Keratinocyte (primary cell): Measurements from ENCODE around the gene VSIG10L2. TPM values are rescaled to one million over a fixed set of nuclear protein-coding genes. Genes with fewer than 3 reads are reported as not detected.

ENCODE experiments used
- DNase-seq: peaks from one replicate; pipeline ENCODE4 v3.0.0-alpha.2; 2011; ENCODE audit warnings: low read depth, missing footprints, low spot score
- FAIRE-seq: peaks from 2 replicates; lab custom pipeline; 2011; peaks lifted over from hg19 to GRCh38; lab: Jason Lieb, UNC
- H2AFZ ChIP-seq: 2 replicates; pipeline ENCODE4 v1.6.0; 2012; ENCODE audit warnings: low read length, control low read depth, inconsistent platforms; ENCODE audit not compliant: control insufficient read depth
- H3K27ac ChIP-seq: 2 replicates; pipeline ENCODE4 v1.5.1; 2011; ENCODE audit warnings: low read length; ENCODE audit not compliant: control insufficient read depth, insufficient read depth
- H3K27me3 ChIP-seq: 3 replicates; pipeline ENCODE4 v1.6.0; 2011; ENCODE audit warnings: low read length; ENCODE audit not compliant: control insufficient read depth, insufficient read depth; ENCODE audit errors: extremely low read depth
- H3K36me3 ChIP-seq, 2 experiments: 2 replicates in 1 of 2; 3 replicates in 1 of 2; pipeline ENCODE4 v1.5.1; 2011; ENCODE audit warnings: low read length in 2 of 2, mild to moderate bottlenecking in 1 of 2; ENCODE audit not compliant: control insufficient read depth in 2 of 2, insufficient read depth in 2 of 2; ENCODE audit errors: extremely low read depth in 1 of 2
- H3K4me1 ChIP-seq: 3 replicates; pipeline ENCODE4 v1.5.1; 2011; ENCODE audit warnings: low read length; ENCODE audit not compliant: control insufficient read depth, insufficient read depth; ENCODE audit errors: extremely low read depth
- H3K4me2 ChIP-seq: 3 replicates; pipeline ENCODE4 v1.6.0; 2011; ENCODE audit warnings: low read depth, low read length; ENCODE audit not compliant: control insufficient read depth, insufficient read depth; ENCODE audit errors: extremely low read depth
- H3K4me3 ChIP-seq, 3 experiments: fragments of 200-600 bp in 1 of 3; sonication (generic) in 1 of 3; 2 replicates in 2 of 3; 3 replicates in 1 of 3; pipeline ENCODE4 v1.5.1; 2011 to 2016; ENCODE audit warnings: low read length in 3 of 3, mild to moderate bottlenecking in 3 of 3, control low read depth in 2 of 3, inconsistent platforms in 1 of 3, low read depth in 1 of 3, mixed read lengths in 1 of 3, mixed run types in 1 of 3, moderate library complexity in 1 of 3; ENCODE audit not compliant: control insufficient read depth in 2 of 3, insufficient read depth in 2 of 3; ENCODE audit errors: extremely low read depth in 1 of 3
- H3K79me2 ChIP-seq: 2 replicates; pipeline ENCODE4 v1.6.0; 2012; ENCODE audit warnings: low read length; ENCODE audit not compliant: control insufficient read depth, insufficient read depth
- H3K9ac ChIP-seq: 3 replicates; pipeline ENCODE4 v1.6.0; 2011; ENCODE audit warnings: low read length; ENCODE audit not compliant: control insufficient read depth, insufficient read depth; ENCODE audit errors: extremely low read depth
- H3K9me1 ChIP-seq: 3 replicates; pipeline ENCODE4 v1.6.0; 2011; ENCODE audit warnings: low read length; ENCODE audit not compliant: control insufficient read depth, insufficient read depth; ENCODE audit errors: extremely low read depth
- H3K9me3 ChIP-seq: 2 replicates; pipeline ENCODE4 v1.5.1; 2012; ENCODE audit warnings: low read depth, low read length; ENCODE audit not compliant: control insufficient read depth
- H4K20me1 ChIP-seq: 3 replicates; pipeline ENCODE4 v1.6.0; 2011; ENCODE audit warnings: low read length; ENCODE audit not compliant: control insufficient read depth, insufficient read depth; ENCODE audit errors: extremely low read depth
- CTCF ChIP-seq, 3 experiments: IDR thresholded peaks in 1 of 3; conservative IDR thresholded peaks in 1 of 3; optimal IDR thresholded peaks in 1 of 3; 2 replicates in 2 of 3; 3 replicates in 1 of 3; pipeline versions ENCODE3 to v1.5.1; 2011; ENCODE audit warnings: low read length in 3 of 3, mild to moderate bottlenecking in 3 of 3, moderate library complexity in 2 of 3, control low read depth in 1 of 3, inconsistent platforms in 1 of 3; ENCODE audit not compliant: insufficient read depth in 2 of 3; ENCODE audit errors: extremely low read depth in 1 of 3
- EZH2 ChIP-seq: IDR thresholded peaks from one replicate; pipeline ENCODE4 v1.6.1; 2012; ENCODE audit warnings: inconsistent platforms, mild to moderate bottlenecking, low read length, moderate library complexity
- dilution Hi-C: fragments of 300-500 bp; cut with MboI; formaldehyde crosslinking; loops from one replicate; pipeline ENCODE4 v1.7.0; 2020; ENCODE audit warnings: low sequenced_read_pairs; ENCODE audit not compliant: extremely low pct_ligation_motif_present
- polyA plus RNA-seq, 5 experiments: library from polyadenylated mRNA; depleted of rRNA in 3 of 5; stranded (reverse) in 3 of 5; stranded (forward) in 1 of 5; unstranded in 1 of 5; fragments of >200 nt; gene quantifications; 1 replicate in 1 of 5; 2 replicates in 3 of 5; 3 replicates in 1 of 5; pipeline versions ENCODE4 v1.2.1 to v1.2.3, GENCODE V29; 2011 to 2012; ENCODE audit warnings: missing spikeins in 2 of 5, low read depth in 1 of 5, low replicate concordance in 1 of 5

VSIG10L2 gene
- polyA plus RNA-seq, 1 donor (not counting 4 experiments of a cell fraction or from before 2014, with no cell fraction given), result 0.09 TPM

DNA sequence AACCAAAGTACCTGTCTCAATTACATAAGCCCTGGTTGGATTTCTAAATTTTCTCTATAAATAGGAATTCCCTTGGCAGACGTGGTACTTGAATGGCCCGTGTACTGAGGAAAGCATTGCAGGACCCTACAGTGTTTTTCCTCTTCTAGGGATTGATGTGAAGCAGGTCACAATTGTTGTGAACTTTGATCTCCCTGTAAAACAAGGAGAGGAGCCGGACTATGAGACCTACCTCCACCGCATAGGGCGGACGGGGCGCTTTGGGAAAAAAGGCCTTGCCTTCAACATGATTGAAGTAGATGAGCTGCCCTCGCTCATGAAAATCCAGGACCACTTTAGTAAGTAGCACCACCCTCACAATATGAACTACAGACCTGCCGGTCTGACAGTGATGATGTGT lies 24.8 kb upstream of the VSIG10L2 start:
- Histone ChIP-seq H3K79me2 (no peaks in the 10 kb centered on the region), H3K27ac (no peak overlapping the region), H4K20me1 (no peaks in the 10 kb centered on the region), H2AFZ (no peak overlapping the region), H3K4me3 (no peak overlapping the region), H3K4me2 (no peak overlapping the region), H3K9me3 (no peaks in the 10 kb centered on the region), H3K9me1 (no peaks in the 10 kb centered on the region), H3K4me1 (no peaks in the 10 kb centered on the region), H3K27me3 (no peaks in the 10 kb centered on the region), H3K9ac (no peak overlapping the region), H3K36me3 (no peaks in the 10 kb centered on the region)
- dilution Hi-C loops, result no loop called here
- FAIRE-seq (no peak), DNase-seq (no peak)
- no peak for TF ChIP-seq CTCF (optimal IDR thresholded peaks at IDR 0.05 in 1 of 3, IDR thresholded peaks at IDR 0.05 in 1 of 3, conservative IDR thresholded peaks at IDR 0.05 in 1 of 3; ENCODE audit: extremely low read depth in 1 of 3, insufficient read depth in 2 of 3, low read length in 3 of 3)
- TF ChIP-seq EZH2, result no peak

DNA sequence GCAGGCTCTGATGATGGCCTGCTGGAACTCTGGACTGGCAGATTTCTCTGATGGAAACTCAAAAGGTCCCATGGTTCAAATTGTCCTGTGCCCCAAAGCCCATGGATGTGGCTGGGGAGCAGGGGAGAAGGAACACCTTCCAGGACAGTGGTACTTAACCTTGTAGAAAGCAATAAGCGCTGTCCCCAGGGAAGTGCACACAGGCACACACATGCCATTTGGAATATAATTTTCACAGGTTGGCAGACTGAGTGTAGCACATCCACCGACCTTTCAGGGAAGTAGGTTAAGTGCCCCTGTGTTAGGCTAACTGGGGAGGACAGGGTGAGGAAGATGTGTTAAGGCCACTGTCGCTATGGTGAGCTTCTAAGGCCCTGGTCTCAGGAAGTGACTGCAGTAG lies 23.7 kb upstream of the VSIG10L2 start:
- H3K9me1 ChIP-seq, result no peaks in the 10 kb centered on the region
- no peak overlapping the region for H3K4me3 ChIP-seq
- no peaks in the 10 kb centered on the region for H4K20me1 ChIP-seq
- dilution Hi-C loops, result no loop called here
- no peaks in the 10 kb centered on the region for H3K36me3 ChIP-seq
- no peak overlapping the region for H3K27ac ChIP-seq
- no peak overlapping the region for H3K9ac ChIP-seq
- no peaks in the 10 kb centered on the region for H3K4me1 ChIP-seq
- no peak overlapping the region for H2AFZ ChIP-seq
- DNase-seq, result no peak
- H3K4me2 ChIP-seq, result no peak overlapping the region
- TF ChIP-seq CTCF (optimal IDR thresholded peaks at IDR 0.05 in 1 of 3, IDR thresholded peaks at IDR 0.05 in 1 of 3, conservative IDR thresholded peaks at IDR 0.05 in 1 of 3; ENCODE audit: extremely low read depth in 1 of 3, insufficient read depth in 2 of 3, low read length in 3 of 3), result no peak
- TF ChIP-seq EZH2, result no peak
- no peaks in the 10 kb centered on the region for H3K9me3 ChIP-seq
- no peaks in the 10 kb centered on the region for H3K27me3 ChIP-seq
- no peak for FAIRE-seq
- no peaks in the 10 kb centered on the region for H3K79me2 ChIP-seq
